ENCODE results near the gene EWSR1. TPM values are rescaled to one million over a fixed set of nuclear protein-coding genes. Genes with fewer than 3 reads are reported as not detected.

Gene EWSR1
- total RNA-seq, 1 donor from 2014 or later = 347 TPM

DNA sequence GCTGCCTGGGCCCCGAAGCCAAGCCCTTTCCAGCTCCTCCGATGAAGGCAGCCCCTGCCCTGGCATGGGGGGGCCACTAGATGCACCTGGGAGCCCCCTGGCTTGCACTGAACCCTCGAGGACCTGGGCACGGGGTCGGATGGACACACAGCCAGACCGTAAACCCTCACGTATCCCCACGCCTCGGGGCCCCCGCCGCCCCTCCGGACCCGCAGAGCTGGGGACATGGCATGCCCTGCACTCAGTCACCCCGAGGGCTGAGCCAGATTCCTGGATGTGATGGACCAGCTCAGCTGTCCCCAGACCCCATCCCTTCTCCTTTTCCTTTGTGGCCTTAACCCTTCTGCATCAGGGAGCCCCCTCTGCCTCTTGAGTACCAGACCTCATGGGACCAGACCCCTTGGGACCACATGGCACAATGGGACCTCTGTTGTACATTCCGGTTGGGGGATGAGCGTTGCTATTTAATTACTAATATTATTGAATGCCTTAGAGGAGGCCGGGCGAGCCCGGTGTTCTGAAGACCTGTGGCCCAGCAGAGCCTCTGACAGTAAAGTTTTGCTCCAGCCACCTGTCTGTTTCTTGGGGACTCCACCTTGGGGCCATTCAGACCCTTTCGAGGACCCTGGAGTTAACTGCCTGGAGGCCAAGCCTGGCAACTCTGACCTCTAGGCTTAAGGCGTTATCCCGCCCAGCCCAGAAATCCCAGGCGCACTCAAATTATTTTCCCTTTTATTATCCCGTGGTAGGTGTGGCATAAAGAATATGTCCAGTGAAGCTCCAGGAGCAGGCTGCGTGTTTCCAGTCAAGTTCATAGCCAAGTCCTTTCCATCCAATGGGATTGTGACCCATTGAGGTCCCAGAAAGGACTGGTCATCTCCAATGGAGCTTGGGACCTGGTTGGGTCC, 44.4 kb downstream of the EWSR1 start:
- Mint-ChIP-seq H3K27me3 (peaks cover 41% of the 10 kb centered on the region), H3K9me3 (no peaks in the 10 kb centered on the region), H3K36me3 (no peaks in the 10 kb centered on the region), H3K4me3 (peak overlapping the region; percentile 25), H3K4me1 (ENCODE audit: unreplicated experiment) (peaks cover 12% of the 10 kb centered on the region), H3K27ac (no peak overlapping the region)
- TF ChIP-seq, protein P1, sequence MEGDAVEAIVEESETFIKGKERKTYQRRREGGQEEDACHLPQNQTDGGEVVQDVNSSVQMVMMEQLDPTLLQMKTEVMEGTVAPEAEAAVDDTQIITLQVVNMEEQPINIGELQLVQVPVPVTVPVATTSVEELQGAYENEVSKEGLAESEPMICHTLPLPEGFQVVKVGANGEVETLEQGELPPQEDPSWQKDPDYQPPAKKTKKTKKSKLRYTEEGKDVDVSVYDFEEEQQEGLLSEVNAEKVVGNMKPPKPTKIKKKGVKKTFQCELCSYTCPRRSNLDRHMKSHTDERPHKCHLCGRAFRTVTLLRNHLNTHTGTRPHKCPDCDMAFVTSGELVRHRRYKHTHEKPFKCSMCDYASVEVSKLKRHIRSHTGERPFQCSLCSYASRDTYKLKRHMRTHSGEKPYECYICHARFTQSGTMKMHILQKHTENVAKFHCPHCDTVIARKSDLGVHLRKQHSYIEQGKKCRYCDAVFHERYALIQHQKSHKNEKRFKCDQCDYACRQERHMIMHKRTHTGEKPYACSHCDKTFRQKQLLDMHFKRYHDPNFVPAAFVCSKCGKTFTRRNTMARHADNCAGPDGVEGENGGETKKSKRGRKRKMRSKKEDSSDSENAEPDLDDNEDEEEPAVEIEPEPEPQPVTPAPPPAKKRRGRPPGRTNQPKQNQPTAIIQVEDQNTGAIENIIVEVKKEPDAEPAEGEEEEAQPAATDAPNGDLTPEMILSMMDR (conservative IDR thresholded peaks at IDR 0.05) = no peak
- DNase-seq (ENCODE audit: extremely low spot score, unreplicated experiment) = no peak

GRCh38 chr22:29313126-29313575, 45.1 kb downstream of the EWSR1 start:
- DNase-seq (ENCODE audit: extremely low spot score, unreplicated experiment) = no peak
- TF ChIP-seq, protein P1 (conservative IDR thresholded peaks at IDR 0.05) = peak; percentile 71
- Mint-ChIP-seq H3K36me3 (no peaks in the 10 kb centered on the region), H3K27ac (no peak overlapping the region), H3K9me3 (no peaks in the 10 kb centered on the region), H3K4me1 (ENCODE audit: unreplicated experiment) (peaks cover 12% of the 10 kb centered on the region), H3K27me3 (peaks cover 45% of the 10 kb centered on the region), H3K4me3 (no peak overlapping the region)

- peak overlapping the region; percentile 74 for H3K4me3 Mint-ChIP-seq
- H3K27ac Mint-ChIP-seq = peak overlapping the region; percentile 77
- H3K36me3 Mint-ChIP-seq = no peaks in the 10 kb centered on the region
- TF ChIP-seq, protein P1 (conservative IDR thresholded peaks at IDR 0.05) = peak; percentile 16
- DNase-seq (ENCODE audit: extremely low spot score, unreplicated experiment) = no peak
- peaks cover 45% of the 10 kb centered on the region for H3K27me3 Mint-ChIP-seq
- H3K9me3 Mint-ChIP-seq = no peaks in the 10 kb centered on the region
- H3K4me1 Mint-ChIP-seq (ENCODE audit: unreplicated experiment) = peaks cover 12% of the 10 kb centered on the region
Measured at GRCh38 chr22:29313576-29314466, 45.8 kb downstream of the EWSR1 start.

DNA sequence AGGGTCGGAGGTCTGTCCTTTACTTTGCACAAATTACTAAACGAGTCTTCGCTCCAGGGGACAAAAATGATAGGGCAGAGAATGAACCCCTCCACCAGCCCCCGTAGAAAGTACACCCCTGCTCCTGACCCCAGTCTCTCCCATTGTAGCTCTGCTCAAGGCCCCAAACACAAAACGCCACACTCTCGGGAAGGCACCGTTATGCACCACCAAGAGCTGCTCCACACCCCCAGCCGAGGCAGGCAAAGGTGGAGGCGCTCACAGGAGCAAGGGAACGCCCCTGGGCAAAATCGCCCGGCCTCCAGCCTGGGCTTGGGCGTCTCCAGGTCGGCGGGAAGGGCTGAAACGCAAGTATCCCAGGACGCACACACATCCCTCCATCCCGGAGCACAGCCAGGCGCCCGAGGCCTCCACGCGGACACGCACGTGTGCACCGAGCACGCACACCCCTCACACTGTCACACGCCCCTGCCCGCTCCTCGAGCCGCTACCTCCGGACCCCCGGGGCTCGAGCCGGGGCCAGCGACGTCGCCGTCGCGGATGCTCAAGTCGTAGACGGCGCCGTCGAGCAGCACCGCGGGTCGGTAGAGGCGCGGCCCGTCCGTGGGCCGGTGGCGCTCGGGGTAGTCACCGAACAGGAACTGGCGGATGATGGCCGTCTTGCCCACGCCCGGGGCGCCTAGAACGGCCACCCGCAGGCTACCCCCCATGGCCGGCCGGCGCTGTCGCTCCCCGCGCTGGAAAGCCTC, 46.6 kb downstream of the EWSR1 start:
- DNase-seq (ENCODE audit: extremely low spot score, unreplicated experiment) = no peak
- Mint-ChIP-seq H3K36me3 (no peaks in the 10 kb centered on the region), H3K9me3 (no peaks in the 10 kb centered on the region), H3K4me1 (ENCODE audit: unreplicated experiment) (peaks cover 12% of the 10 kb centered on the region), H3K4me3 (peak overlapping the region; percentile 74), H3K27me3 (peaks cover 45% of the 10 kb centered on the region), H3K27ac (peak overlapping the region; percentile 77)
- TF ChIP-seq, protein P1 (conservative IDR thresholded peaks at IDR 0.05) = no peak

Measured in type B pancreatic cell (in vitro differentiated cells).